Thoracic aorta (tissue), 2 donors: Measurements from ENCODE around the gene ITGA2. TPM values are rescaled to one million over a fixed set of nuclear protein-coding genes. Genes with fewer than 3 reads are reported as not detected.

Experiments
- ATAC-seq: fragments of 150-250 bp; one replicate; pipeline ENCODE4 v1.8.0; 2017; ENCODE audit warnings: low read depth; ENCODE audit not compliant: insufficient number of reproducible peaks, low FRiP score
- DNase-seq: peaks from one replicate; pipeline ENCODE4 v3.0.0-alpha.2; 2020; ENCODE audit warnings: low spot score
- H3K27ac ChIP-seq, 2 donors: fragments of 200-600 bp; sonication (generic); 1 replicate in 1 of 2; 2 replicates in 1 of 2; pipeline ENCODE4 v1.5.1; 2016; ENCODE audit warnings: mild to moderate bottlenecking in 2 of 2, moderate library complexity in 2 of 2
- H3K27me3 ChIP-seq: fragments of 200-600 bp; sonication (generic); replicated peaks from 2 replicates; pipeline ENCODE4 v1.6.0; 2016; ENCODE audit warnings: mild to moderate bottlenecking; ENCODE audit not compliant: insufficient read depth
- H3K36me3 ChIP-seq: fragments of 200-600 bp; sonication (generic); one replicate; pipeline ENCODE4 v1.5.1; 2016
- H3K4me1 ChIP-seq, 2 donors: fragments of 200-600 bp; sonication (generic); 1 replicate in 1 of 2; 2 replicates in 1 of 2; pipeline versions ENCODE4 v1.5.1 to v1.6.0; 2016; ENCODE audit warnings: low read depth in 2 of 2, mild to moderate bottlenecking in 1 of 2; ENCODE audit not compliant: control insufficient read depth in 1 of 2
- H3K4me3 ChIP-seq: fragments of 200-600 bp; sonication (generic); 2 replicates; pipeline ENCODE4 v1.5.1; 2016; ENCODE audit warnings: mild to moderate bottlenecking
- H3K9me3 ChIP-seq: fragments of 200-600 bp; sonication (generic); 2 replicates; pipeline ENCODE4 v1.5.1; 2016
- CTCF ChIP-seq: fragments of 200-600 bp; sonication (generic); IDR thresholded peaks from one replicate; pipeline ENCODE4 v1.5.1; 2019; ENCODE audit warnings: antibody characterized with exemption
- total RNA-seq, 2 donors: library from RNA; depleted of rRNA; stranded (reverse); fragments of >200 nt; gene quantifications; one replicate each; pipeline versions ENCODE4 v1.1.0 to v1.2.3, GENCODE V29; 2016

The ITGA2 gene
- total RNA-seq, 2 donors from 2014 or later: 4.9 to 7.2 TPM

- Histone ChIP-seq H3K9me3 (no peaks in the 10 kb centered on the region), H3K27ac (no peak overlapping the region), H3K27me3 (no peaks in the 10 kb centered on the region), H3K4me3 (no peak overlapping the region), H3K36me3 (no peaks in the 10 kb centered on the region), H3K4me1 (no peaks in the 10 kb centered on the region)
- DNase-seq (no peak), ATAC-seq (no peak)
- no peak for TF ChIP-seq CTCF
These were observed 137.4 kb downstream of the ITGA2 start for GRCh38 chr5:53126521-53126920.

GRCh38 chr5:53127107-53127506 is 138.0 kb downstream of the ITGA2 start:
- no peak for ATAC-seq
- no peak for TF ChIP-seq CTCF
- no peaks in the 10 kb centered on the region for H3K36me3 ChIP-seq
- no peak overlapping the region for H3K27ac ChIP-seq
- DNase-seq: no peak
- no peak overlapping the region for H3K4me3 ChIP-seq
- no peaks in the 10 kb centered on the region for H3K9me3 ChIP-seq
- no peaks in the 10 kb centered on the region for H3K27me3 ChIP-seq
- H3K4me1 ChIP-seq: no peaks in the 10 kb centered on the region

- DNase-seq: no peak
- no peak overlapping the region for H3K4me3 ChIP-seq
- no peak for TF ChIP-seq CTCF
- no peak overlapping the region for H3K27ac ChIP-seq
- no peaks in the 10 kb centered on the region for H3K4me1 ChIP-seq
- no peaks in the 10 kb centered on the region for H3K36me3 ChIP-seq
- H3K9me3 ChIP-seq: no peaks in the 10 kb centered on the region
- ATAC-seq: no peak
- H3K27me3 ChIP-seq: no peaks in the 10 kb centered on the region
These were observed 139.3 kb downstream of the ITGA2 start for GRCh38 chr5:53128481-53128880.

- H3K4me1 ChIP-seq: no peaks in the 10 kb centered on the region
- TF ChIP-seq CTCF: no peak
- no peak overlapping the region for H3K4me3 ChIP-seq
- no peak for ATAC-seq
- H3K9me3 ChIP-seq: no peaks in the 10 kb centered on the region
- no peaks in the 10 kb centered on the region for H3K27me3 ChIP-seq
- no peak for DNase-seq
- no peaks in the 10 kb centered on the region for H3K36me3 ChIP-seq
- H3K27ac ChIP-seq: no peak overlapping the region
These were observed 141.1 kb downstream of the ITGA2 start for GRCh38 chr5:53130266-53130665.

GRCh38 chr5:53133020-53133419 is 143.9 kb downstream of the ITGA2 start:
- Histone ChIP-seq H3K27ac (no peak overlapping the region), H3K4me1 (no peaks in the 10 kb centered on the region), H3K27me3 (no peaks in the 10 kb centered on the region), H3K9me3 (no peaks in the 10 kb centered on the region), H3K4me3 (no peak overlapping the region), H3K36me3 (no peaks in the 10 kb centered on the region)
- ATAC-seq (no peak), DNase-seq (no peak)
- no peak for TF ChIP-seq CTCF

Other genes with a start within 250 kb of the ITGA2 start
- gene ITGA1, start 201.4 kb upstream of the ITGA2 start, total RNA-seq: 100 to 1,000 TPM; 125 to 169 TPM
- 10 to 100 TPM; 28.8 to 44.7 TPM for gene PELO, start 201.4 kb upstream of the ITGA2 start, total RNA-seq
- 10 to 100 TPM; 44.2 to 45.5 TPM for gene MOCS2, start 120.4 kb downstream of the ITGA2 start, total RNA-seq